SK-N-SH (cell line): ENCODE data around the gene PARP12. TPM values are rescaled to one million over a fixed set of nuclear protein-coding genes. Genes with fewer than 3 reads are reported as not detected.

ENCODE experiments used
- CTCF ChIA-PET: fragments of 300-600, 350-600 bp; formaldehyde crosslinking; extraction: SDS; loops from one replicate; lab custom pipeline; 2021; lab: Yijun Ruan, JAX
- POLR2A ChIA-PET: fragments of 350-600 bp; sonication (Branson Sonifier 250); formaldehyde crosslinking; extraction: SDS; loops from one replicate; lab custom pipeline; 2020; ENCODE audit warnings: antibody characterized with exemption, inconsistent platforms; lab: Yijun Ruan, JAX
- DNase-seq: peaks from one replicate; pipeline ENCODE4 v3.0.0; 2012
- H2AFZ ChIP-seq: fragments of 200-600 bp; sonication (generic); 2 replicates; pipeline ENCODE4 v1.8.1; 2016; ENCODE audit warnings: antibody characterized with exemption, mild to moderate bottlenecking, low read depth
- H3F3A ChIP-seq: fragments of 200-600 bp; sonication (generic); replicated peaks from 2 replicates; pipeline ENCODE3; 2016; ENCODE audit warnings: antibody characterized with exemption, mild to moderate bottlenecking; ENCODE audit not compliant: insufficient read depth
- H3K27ac ChIP-seq, 2 experiments: fragments of 200-500 bp in 1 of 2; fragments of 200-600 bp in 1 of 2; sonication (Bioruptor generic) in 1 of 2; sonication (generic), shearing (Covaris generic) in 1 of 2; 2 replicates each; pipeline versions ENCODE4 v1.5.1 to v1.6.1; 2014 to 2016; ENCODE audit warnings: low read depth in 2 of 2, inconsistent platforms in 1 of 2, low read length in 1 of 2, mild to moderate bottlenecking in 1 of 2, mixed read lengths in 1 of 2
- H3K27me3 ChIP-seq: fragments of 200-600 bp; sonication (generic), shearing (Covaris generic); 2 replicates; pipeline ENCODE4 v1.6.1; 2016; ENCODE audit warnings: mixed run types; ENCODE audit not compliant: insufficient read depth
- H3K36me3 ChIP-seq, 2 experiments: fragments of 200-500 bp in 1 of 2; fragments of 200-600 bp in 1 of 2; sonication (Bioruptor generic) in 1 of 2; sonication (generic) in 1 of 2; replicated peaks in 1 of 2; 2 replicates each; pipeline versions ENCODE3 to v1.5.1; 2014 to 2016; ENCODE audit warnings: low read length in 1 of 2, mild to moderate bottlenecking in 1 of 2; ENCODE audit not compliant: insufficient read depth in 2 of 2, control insufficient read depth in 1 of 2
- H3K4me1 ChIP-seq, 2 experiments: fragments of 200-500 bp in 1 of 2; fragments of 200-600 bp in 1 of 2; sonication (Bioruptor generic) in 1 of 2; sonication (generic), shearing (Covaris generic) in 1 of 2; 2 replicates each; pipeline versions ENCODE4 v1.5.1 to v1.6.1; 2014 to 2016; ENCODE audit warnings: low read depth in 1 of 2, low read length in 1 of 2, mixed run types in 1 of 2; ENCODE audit not compliant: insufficient read depth in 2 of 2, control insufficient read depth in 1 of 2
- H3K4me2 ChIP-seq: fragments of 200-600 bp; sonication (generic), shearing (Covaris generic); 2 replicates; pipeline ENCODE4 v1.6.1; 2017; ENCODE audit warnings: mixed run types
- H3K4me3 ChIP-seq, 2 experiments: fragments of 200-500 bp in 1 of 2; fragments of 200-600 bp in 1 of 2; sonication (Bioruptor generic) in 1 of 2; sonication (generic), shearing (Covaris generic) in 1 of 2; 2 replicates each; pipeline versions ENCODE4 v1.5.1 to v1.8.1; 2014 to 2016; ENCODE audit warnings: low read depth in 2 of 2, inconsistent platforms in 1 of 2, low read length in 1 of 2, mild to moderate bottlenecking in 1 of 2, mixed read lengths in 1 of 2, moderate library complexity in 1 of 2
- H3K79me2 ChIP-seq: fragments of 200-600 bp; sonication (generic); 2 replicates; pipeline ENCODE4 v1.8.1; 2017; ENCODE audit warnings: mild to moderate bottlenecking; ENCODE audit not compliant: insufficient read depth
- H3K9ac ChIP-seq: fragments of 200-600 bp; sonication (generic); 2 replicates; pipeline ENCODE4 v1.6.1; 2017; ENCODE audit warnings: mixed run types
- H3K9me2 ChIP-seq: fragments of 200-600 bp; sonication (generic); 2 replicates; pipeline ENCODE4 v1.6.1; 2017; ENCODE audit warnings: mixed run types
- H3K9me3 ChIP-seq: fragments of 200-600 bp; sonication (generic); 2 replicates; pipeline ENCODE4 v1.6.1; 2017; ENCODE audit warnings: mixed run types, mild to moderate bottlenecking, moderate library complexity
- H4K20me1 ChIP-seq: fragments of 200-600 bp; sonication (generic); 2 replicates; pipeline ENCODE4 v1.6.1; 2017; ENCODE audit warnings: mild to moderate bottlenecking, mixed run types; ENCODE audit not compliant: insufficient read depth
- FOSL2 ChIP-seq: IDR thresholded peaks from 2 replicates; pipeline ENCODE4 v1.4.0; 2012; ENCODE audit warnings: low read depth, mild to moderate bottlenecking, moderate library complexity, borderline replicate concordance
- PBX3 ChIP-seq: IDR thresholded peaks from 2 replicates; pipeline ENCODE4; 2012
- POLR2AphosphoS5 ChIP-seq: IDR thresholded peaks from 2 replicates; pipeline ENCODE4 v1.6.1; 2012; ENCODE audit warnings: low read depth, low read length
- REST ChIP-seq: IDR thresholded peaks from 2 replicates; pipeline ENCODE4 v1.6.1; 2012; ENCODE audit warnings: mild to moderate bottlenecking, low read depth, low read length, moderate library complexity
- RFX5 ChIP-seq: IDR thresholded peaks from 2 replicates; pipeline ENCODE4 v1.6.1; 2012; ENCODE audit warnings: mild to moderate bottlenecking, improper control_type of control experiment, low read length
- SIN3A ChIP-seq: IDR thresholded peaks from 2 replicates; pipeline ENCODE4 v1.6.1; 2012; ENCODE audit warnings: low read depth, mild to moderate bottlenecking, low read length, moderate library complexity, borderline replicate concordance
- SMC3 ChIP-seq: IDR thresholded peaks from 2 replicates; pipeline ENCODE4 v1.6.1; 2012; ENCODE audit warnings: low read depth, low read length, improper control_type of control experiment
- TAF1 ChIP-seq: IDR thresholded peaks from 2 replicates; pipeline ENCODE4 v1.6.1; 2012; ENCODE audit warnings: low read depth, mild to moderate bottlenecking, low read length, moderate library complexity, borderline replicate concordance
- TEAD4 ChIP-seq: IDR thresholded peaks from 2 replicates; pipeline ENCODE4 v1.4.0; 2012; ENCODE audit warnings: mild to moderate bottlenecking, borderline replicate concordance; ENCODE audit not compliant: insufficient read depth
- ZBTB33 ChIP-seq: IDR thresholded peaks from 2 replicates; pipeline ENCODE4 v1.4.0; 2012; ENCODE audit warnings: low read depth, borderline replicate concordance
- WGBS: methylation state at CpG from one replicate; pipeline ENCODE4 v1.1.6; 2017; ENCODE audit warnings: low lambda C conversion rate; 5-methylcytosine and 5-hydroxymethylcytosine counted together
- polyA plus RNA-seq, 3 experiments: library from polyadenylated mRNA; depleted of rRNA; stranded (reverse); fragments of >200 nt; gene quantifications; 2 replicates each; pipeline ENCODE4 v1.2.3, GENCODE V29; 2012

Gene PARP12
- polyA plus RNA-seq, 1 of the 3 experiments (the other 2 are of a cell fraction) = 17.7 TPM

GRCh38 chr7:139998572-139998971 lies 64.2 kb downstream of the PARP12 start:
- no peak for DNase-seq
- Histone ChIP-seq H2AFZ (no peak overlapping the region), H3K9me3 (no peaks in the 10 kb centered on the region), H3K4me2 (no peak overlapping the region), H3K9ac (no peak overlapping the region), H3K36me3 (no peaks in the 10 kb centered on the region), H4K20me1 (no peaks in the 10 kb centered on the region), H3K27ac (no peak overlapping the region), H3F3A (no peaks in the 10 kb centered on the region), H3K4me3 (no peak overlapping the region), H3K9me2 (no peaks in the 10 kb centered on the region), H3K4me1 (no peaks in the 10 kb centered on the region; a peak in 1 of 4 replicates), H3K27me3 (no peaks in the 10 kb centered on the region), H3K79me2 (no peaks in the 10 kb centered on the region)
- POLR2A ChIA-PET = no interaction called here
- CTCF ChIA-PET = interaction anchor here (1.0 to 9.8 kb wide), 7 partner anchors 11 to 397 kb away, joined by 3 to 229 read pairs (median 6); no protein-coding TSS in a partner anchor
- 96% methylated on average over 4 of the region's 4 CpGs for WGBS
- TF ChIP-seq TEAD4 = no peak

- DNase-seq = no peak
- Histone ChIP-seq H2AFZ (no peak overlapping the region), H3K4me3 (no peak overlapping the region), H3F3A (no peaks in the 10 kb centered on the region), H4K20me1 (no peaks in the 10 kb centered on the region), H3K9ac (no peak overlapping the region), H3K27ac (no peak overlapping the region), H3K79me2 (no peaks in the 10 kb centered on the region), H3K4me1 (peaks cover 0 to 9% of the 10 kb centered on the region in 2 experiments; a peak in 1 of 4 replicates), H3K9me2 (no peaks in the 10 kb centered on the region), H3K4me2 (no peak overlapping the region), H3K9me3 (no peaks in the 10 kb centered on the region)
- WGBS = 82% methylated on average over 19 of the region's 19 CpGs
- CTCF ChIA-PET = interaction anchor here (0.8 to 4.4 kb wide), 8 partner anchors 7 to 496 kb away, joined by 3 to 47 read pairs (median 6); no protein-coding TSS in a partner anchor
- TF ChIP-seq SMC3 = no peak
- TF ChIP-seq, all 33 proteins: peak for 0
- H3K27me3 ChIP-seq = no peaks in the 10 kb centered on the region
- POLR2A ChIA-PET = interaction anchor here (0.6 kb wide), 1 partner anchor 495 kb away, joined by 3 read pairs; no protein-coding TSS in a partner anchor
- no peaks in the 10 kb centered on the region for H3K36me3 ChIP-seq
Observed at GRCh38 chr7:139995017-139995915, 67.5 kb downstream of the PARP12 start.

- Histone ChIP-seq H3K9me2 (no peaks in the 10 kb centered on the region), H3K27me3 (no peaks in the 10 kb centered on the region), H3K27ac (no peak overlapping the region), H3K9ac (no peak overlapping the region), H4K20me1 (no peaks in the 10 kb centered on the region), H3K4me3 (no peak overlapping the region), H3K4me2 (no peak overlapping the region), H3K4me1 (peaks cover 0 to 9% of the 10 kb centered on the region in 2 experiments; a peak in 1 of 4 replicates), H3F3A (no peaks in the 10 kb centered on the region), H3K9me3 (no peaks in the 10 kb centered on the region), H2AFZ (no peak overlapping the region), H3K36me3 (no peaks in the 10 kb centered on the region), H3K79me2 (no peaks in the 10 kb centered on the region)
- ChIA-PET CTCF (interaction anchor here (0.8 to 4.4 kb wide), 8 partner anchors 8 to 495 kb away, joined by 3 to 47 read pairs (median 6); no protein-coding TSS in a partner anchor), POLR2A (interaction anchor here (0.6 kb wide), 1 partner anchor 494 kb away, joined by 3 read pairs; no protein-coding TSS in a partner anchor)
- DNase-seq = no peak
- 85% methylated on average over 1 of the region's 1 CpG for WGBS
- no peak for TF ChIP-seq FOSL2
- TF ChIP-seq PBX3 = no peak
- TF ChIP-seq POLR2AphosphoS5 = no peak
- TF ChIP-seq RFX5 = no peak
- TF ChIP-seq REST = no peak
- TF ChIP-seq SIN3A = no peak
- no peak for TF ChIP-seq TAF1
- no peak for TF ChIP-seq ZBTB33
Observed at GRCh38 chr7:139994356-139994755, 68.4 kb downstream of the PARP12 start.
